OCI-LY1 (cell line): ENCODE results near the gene CANT1.

ENCODE experiments used
- CTCF ChIP-seq: fragments of 200-600 bp; sonication (generic), shearing (Covaris generic); IDR thresholded peaks from 2 replicates; pipeline ENCODE4 v1.5.1; 2017; ENCODE audit warnings: mild to moderate bottlenecking, antibody characterized with exemption, low read length, moderate library complexity, mixed read lengths
- EZH2 ChIP-seq: fragments of 200-600 bp; sonication (generic), shearing (Covaris generic); IDR thresholded peaks from 2 replicates; pipeline ENCODE4 v1.8.0; 2017; ENCODE audit warnings: borderline replicate concordance, mixed run types, mild to moderate bottlenecking, antibody characterized with exemption, low read length, moderate library complexity, mixed read lengths

GRCh38 chr17:79005063-79005861, 4.3 kb downstream of the CANT1 start:
- TF ChIP-seq CTCF = no peak
- no peak for TF ChIP-seq EZH2
